ENCODE measurements around the gene CREB3L4.

The CREB3L4 gene

DNA sequence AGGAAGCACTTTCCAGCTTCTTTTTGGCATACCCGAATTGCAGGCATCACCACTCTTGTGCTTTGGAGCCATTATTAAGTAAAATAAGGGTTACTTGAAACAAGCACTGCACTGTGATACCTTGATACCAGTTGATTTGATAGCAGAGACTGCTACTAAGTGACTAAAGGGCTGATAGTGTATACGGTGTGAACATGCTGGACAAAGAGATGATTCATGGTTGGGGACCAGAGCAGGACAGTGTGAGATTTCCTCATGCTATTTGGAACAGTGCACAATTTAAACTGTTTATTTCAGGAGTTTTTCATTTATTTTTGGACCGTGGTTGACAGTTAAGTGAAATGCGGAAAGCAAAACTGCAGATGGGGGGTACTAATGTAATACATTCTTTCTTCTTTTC is 32.7 kb downstream of the CREB3L4 start (continued):
- TF ChIP-seq BCL6B (tag by site-specific recombination; IDR thresholded peaks at IDR 0.05) (no peak), ZNF2 (tag by site-specific recombination; IDR thresholded peaks at IDR 0.05) (no peak), BCL11A (tag by site-specific recombination; IDR thresholded peaks at IDR 0.05; ENCODE audit: low read depth) (no peak), ZNF561 (tag by site-specific recombination; IDR thresholded peaks at IDR 0.05; ENCODE audit: borderline replicate concordance) (no peak), ZBTB8A (tag by site-specific recombination; IDR thresholded peaks at IDR 0.05) (no peak), ZNF585B (tag by site-specific recombination; IDR thresholded peaks at IDR 0.05) (no peak), ZNF19 (tag by site-specific recombination; IDR thresholded peaks at IDR 0.05; ENCODE audit: low read depth) (no peak), ZNF660 (tag by site-specific recombination; IDR thresholded peaks at IDR 0.05) (no peak), ZNF626 (tag by site-specific recombination; IDR thresholded peaks at IDR 0.05) (no peak), ZNF341 (tag by site-specific recombination; IDR thresholded peaks at IDR 0.05; ENCODE audit: low read depth) (no peak), HOXD13 (CRISPR knock-in tag; IDR thresholded peaks at IDR 0.05; ENCODE audit: borderline replicate concordance) (no peak), ZBTB49 (tag by site-specific recombination; IDR thresholded peaks at IDR 0.05; ENCODE audit: low read depth) (no peak)
- TF ChIP-seq, protein P1, sequence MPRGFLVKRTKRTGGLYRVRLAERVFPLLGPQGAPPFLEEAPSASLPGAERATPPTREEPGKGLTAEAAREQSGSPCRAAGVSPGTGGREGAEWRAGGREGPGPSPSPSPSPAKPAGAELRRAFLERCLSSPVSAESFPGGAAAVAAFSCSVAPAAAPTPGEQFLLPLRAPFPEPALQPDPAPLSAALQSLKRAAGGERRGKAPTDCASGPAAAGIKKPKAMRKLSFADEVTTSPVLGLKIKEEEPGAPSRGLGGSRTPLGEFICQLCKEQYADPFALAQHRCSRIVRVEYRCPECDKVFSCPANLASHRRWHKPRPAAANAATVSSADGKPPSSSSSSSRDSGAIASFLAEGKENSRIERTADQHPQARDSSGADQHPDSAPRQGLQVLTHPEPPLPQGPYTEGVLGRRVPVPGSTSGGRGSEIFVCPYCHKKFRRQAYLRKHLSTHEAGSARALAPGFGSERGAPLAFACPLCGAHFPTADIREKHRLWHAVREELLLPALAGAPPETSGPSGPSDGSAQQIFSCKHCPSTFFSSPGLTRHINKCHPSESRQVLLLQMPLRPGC (tag by site-specific recombination; IDR thresholded peaks at IDR 0.05): no peak

DNA sequence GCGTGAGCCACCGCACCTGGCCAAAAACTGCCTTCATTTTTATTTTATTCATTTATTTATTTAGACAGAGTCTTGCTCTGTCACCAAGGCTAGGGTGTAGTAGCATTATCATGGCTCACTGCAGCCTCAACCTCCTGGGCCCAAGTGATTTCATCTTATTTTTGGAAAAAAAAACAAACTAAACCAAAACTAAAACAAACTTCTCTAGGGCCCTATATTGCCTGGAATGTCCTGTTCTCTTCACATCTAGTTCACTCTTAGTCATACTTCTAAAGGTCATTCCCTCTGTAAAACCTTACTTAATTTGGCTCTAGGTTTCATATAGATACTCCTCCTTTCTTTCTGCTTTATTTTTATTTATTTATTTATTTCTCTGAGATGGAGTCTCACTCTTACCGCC is 38.4 kb downstream of the CREB3L4 start:
- no peak overlapping the region for H3K4me3 ChIP-seq (ENCODE audit: low read depth, low read length)
- no peak overlapping the region for H3K27ac ChIP-seq (ENCODE audit: extremely low read depth, low read depth, low read length)
- no peaks in the 10 kb centered on the region for H3K9me3 ChIP-seq (ENCODE audit: control insufficient read depth, insufficient read depth, low read depth, low read length)
- H3K36me3 ChIP-seq (ENCODE audit: control insufficient read depth in 2 of 2, insufficient read depth in 1 of 2, low read length in 2 of 2): no peaks in the 10 kb centered on the region
- no peaks in the 10 kb centered on the region for H3K4me1 ChIP-seq (ENCODE audit: control insufficient read depth, insufficient read depth, low read length)
- CTCF ChIA-PET: no interaction called here
- POLR2A ChIA-PET: no interaction called here
- TF ChIP-seq ZNF585B (tag by site-specific recombination; IDR thresholded peaks at IDR 0.05): no peak
- TF ChIP-seq ZNF529 (tag by site-specific recombination; IDR thresholded peaks at IDR 0.05; ENCODE audit: insufficient replicate concordance): no peak
- TF ChIP-seq, protein P2, sequence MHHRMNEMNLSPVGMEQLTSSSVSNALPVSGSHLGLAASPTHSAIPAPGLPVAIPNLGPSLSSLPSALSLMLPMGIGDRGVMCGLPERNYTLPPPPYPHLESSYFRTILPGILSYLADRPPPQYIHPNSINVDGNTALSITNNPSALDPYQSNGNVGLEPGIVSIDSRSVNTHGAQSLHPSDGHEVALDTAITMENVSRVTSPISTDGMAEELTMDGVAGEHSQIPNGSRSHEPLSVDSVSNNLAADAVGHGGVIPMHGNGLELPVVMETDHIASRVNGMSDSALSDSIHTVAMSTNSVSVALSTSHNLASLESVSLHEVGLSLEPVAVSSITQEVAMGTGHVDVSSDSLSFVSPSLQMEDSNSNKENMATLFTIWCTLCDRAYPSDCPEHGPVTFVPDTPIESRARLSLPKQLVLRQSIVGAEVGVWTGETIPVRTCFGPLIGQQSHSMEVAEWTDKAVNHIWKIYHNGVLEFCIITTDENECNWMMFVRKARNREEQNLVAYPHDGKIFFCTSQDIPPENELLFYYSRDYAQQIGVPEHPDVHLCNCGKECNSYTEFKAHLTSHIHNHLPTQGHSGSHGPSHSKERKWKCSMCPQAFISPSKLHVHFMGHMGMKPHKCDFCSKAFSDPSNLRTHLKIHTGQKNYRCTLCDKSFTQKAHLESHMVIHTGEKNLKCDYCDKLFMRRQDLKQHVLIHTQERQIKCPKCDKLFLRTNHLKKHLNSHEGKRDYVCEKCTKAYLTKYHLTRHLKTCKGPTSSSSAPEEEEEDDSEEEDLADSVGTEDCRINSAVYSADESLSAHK (tag by site-specific recombination; IDR thresholded peaks at IDR 0.05): no peak
- no peak for TF ChIP-seq ZIC2 (tag by site-specific recombination; IDR thresholded peaks at IDR 0.05)
- no peak for TF ChIP-seq ATF2 (tag by site-specific recombination; IDR thresholded peaks at IDR 0.05; ENCODE audit: low read depth)
- TF ChIP-seq, protein P3, sequence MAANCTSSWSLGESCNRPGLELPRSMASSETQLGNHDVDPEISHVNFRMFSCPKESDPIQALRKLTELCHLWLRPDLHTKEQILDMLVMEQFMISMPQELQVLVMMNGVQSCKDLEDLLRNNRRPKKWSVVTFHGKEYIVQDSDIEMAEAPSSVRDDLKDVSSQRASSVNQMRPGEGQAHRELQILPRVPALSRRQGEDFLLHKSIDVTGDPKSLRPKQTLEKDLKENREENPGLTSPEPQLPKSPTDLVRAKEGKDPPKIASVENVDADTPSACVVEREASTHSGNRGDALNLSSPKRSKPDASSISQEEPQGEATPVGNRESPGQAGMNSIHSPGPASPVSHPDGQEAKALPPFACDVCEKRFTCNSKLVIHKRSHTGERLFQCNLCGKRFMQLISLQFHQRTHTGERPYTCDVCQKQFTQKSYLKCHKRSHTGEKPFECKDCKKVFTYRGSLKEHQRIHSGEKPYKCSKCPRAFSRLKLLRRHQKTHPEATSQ (tag by site-specific recombination; IDR thresholded peaks at IDR 0.05): no peak
- no peak for TF ChIP-seq ZNF518A (tag by site-specific recombination; conservative IDR thresholded peaks at IDR 0.05; ENCODE audit: low read depth)
- TF ChIP-seq ZNF660 (tag by site-specific recombination; IDR thresholded peaks at IDR 0.05): no peak
- no peak for TF ChIP-seq ZNF138 (tag by site-specific recombination; IDR thresholded peaks at IDR 0.05; ENCODE audit: borderline replicate concordance)
- no peak for TF ChIP-seq GLI2 (tag by site-specific recombination; IDR thresholded peaks at IDR 0.05; ENCODE audit: borderline replicate concordance, low read depth)

All from HEK293 (cell line).